Kidney epithelial cell (primary cell): ENCODE results near the gene SMPD1. TPM values are rescaled to one million over a fixed set of nuclear protein-coding genes. Genes with fewer than 3 reads are reported as not detected.

Source experiments
- DNase-seq: peaks from one replicate; pipeline ENCODE4 v3.0.0-alpha.2; 2010; ENCODE audit warnings: low read depth
- H3K27me3 ChIP-seq: 2 replicates; pipeline ENCODE4 v1.6.0; 2011; ENCODE audit warnings: low read length; ENCODE audit not compliant: control insufficient read depth, insufficient read depth
- H3K36me3 ChIP-seq: 2 replicates; pipeline ENCODE4 v1.5.1; 2011; ENCODE audit warnings: low read length; ENCODE audit not compliant: control insufficient read depth, insufficient read depth
- H3K4me3 ChIP-seq: 2 replicates; pipeline ENCODE4 v1.5.1; 2011; ENCODE audit warnings: low read depth, mild to moderate bottlenecking, control low read depth, low read length
- CTCF ChIP-seq: IDR thresholded peaks from 2 replicates; pipeline ENCODE4 v1.5.1; 2011; ENCODE audit warnings: mild to moderate bottlenecking, moderate library complexity, low read length, control low read depth, inconsistent platforms; ENCODE audit not compliant: insufficient read depth, poor library complexity, severe bottlenecking
- total RNA-seq: library from RNA; depleted of rRNA; stranded (reverse); fragments of >200 nt; gene quantifications from 2 replicates; pipeline ENCODE4 v1.2.3, GENCODE V29; 2015

The SMPD1 gene
- 25.7 and 28.4 TPM in 2 replicates for total RNA-seq

- H3K27me3 ChIP-seq = no peaks in the 10 kb centered on the region
- no peak for TF ChIP-seq CTCF
- no peaks in the 10 kb centered on the region for H3K36me3 ChIP-seq
- peak; percentile 81 for DNase-seq
- peak within 1 kb of the TSS; percentile 62 for H3K4me3 ChIP-seq
These were observed at the start of gene SMPD1 for GRCh38 chr11:6389905-6390717. TSS of gene SMPD1 (plus strand) at chr11:6390474. CDS start at chr11:6390599, 125 bp downstream.

GRCh38 chr11:6345366-6345765 is 44.9 kb upstream of the SMPD1 start:
- Histone ChIP-seq H3K4me3 (no peak overlapping the region), H3K27me3 (no peaks in the 10 kb centered on the region), H3K36me3 (no peaks in the 10 kb centered on the region)
- no peak for DNase-seq
- TF ChIP-seq CTCF = no peak

- H3K36me3 ChIP-seq = no peaks in the 10 kb centered on the region
- no peaks in the 10 kb centered on the region for H3K27me3 ChIP-seq
- DNase-seq = no peak
- H3K4me3 ChIP-seq = no peak overlapping the region
- no peak for TF ChIP-seq CTCF
These were observed 40.2 kb upstream of the SMPD1 start for GRCh38 chr11:6350043-6350442.

- H3K4me3 ChIP-seq = no peak overlapping the region
These were observed 39.8 kb upstream of the SMPD1 start for GRCh38 chr11:6350486-6350885.

GRCh38 chr11:6351782-6352382 is 38.4 kb upstream of the SMPD1 start:
- no peaks in the 10 kb centered on the region for H3K36me3 ChIP-seq
- TF ChIP-seq CTCF = no peak
- H3K4me3 ChIP-seq = no peak overlapping the region
- H3K27me3 ChIP-seq = no peaks in the 10 kb centered on the region
- no peak for DNase-seq

More at GRCh38 chr11:6350486-6350885, 39.8 kb upstream of the SMPD1 start:
- no peak for TF ChIP-seq CTCF
- DNase-seq = no peak
- Histone ChIP-seq H3K36me3 (no peaks in the 10 kb centered on the region), H3K27me3 (no peaks in the 10 kb centered on the region)
